CMK (cell line): ENCODE measurements around the gene NTMT2.
"Not testable (repeated sequence)": the region's sequence is repeated elsewhere in the genome, so short reads cannot be mapped to it uniquely, and the experiment has no call there.

Experiments
- DNase-seq: peaks from one replicate; pipeline ENCODE4 v3.0.0-alpha.2; 2010; ENCODE audit warnings: low read depth

Gene NTMT2

GRCh38 chr1:170157820-170158219 lies 12.1 kb downstream of the NTMT2 start:
- DNase-seq: no peak

GRCh38 chr1:170162459-170163246 lies 16.9 kb downstream of the NTMT2 start:
- no peak for DNase-seq

GRCh38 chr1:170164103-170164763 lies 18.5 kb downstream of the NTMT2 start:
- DNase-seq: peak; percentile 14

GRCh38 chr1:170166518-170167180 lies 20.9 kb downstream of the NTMT2 start:
- no peak for DNase-seq

GRCh38 chr1:170168265-170168664 lies 22.5 kb downstream of the NTMT2 start:
- DNase-seq: no peak

GRCh38 chr1:170170513-170170912 lies 24.8 kb downstream of the NTMT2 start:
- not testable (repeated sequence) for DNase-seq

- DNase-seq: no peak
These were observed 28.6 kb downstream of the NTMT2 start for GRCh38 chr1:170174395-170174794.

GRCh38 chr1:170175041-170175440 lies 29.3 kb downstream of the NTMT2 start:
- DNase-seq: no peak

GRCh38 chr1:170175484-170175883 lies 29.7 kb downstream of the NTMT2 start:
- DNase-seq: no peak

- no peak for DNase-seq
These were observed 31.0 kb downstream of the NTMT2 start for GRCh38 chr1:170176772-170177171.

- no peak for DNase-seq
These were observed 36.7 kb downstream of the NTMT2 start for GRCh38 chr1:170182442-170182841.

GRCh38 chr1:170192546-170192945 lies 46.8 kb downstream of the NTMT2 start:
- DNase-seq: no peak

GRCh38 chr1:170194451-170194850 lies 48.7 kb downstream of the NTMT2 start:
- DNase-seq: no peak

- no peak for DNase-seq
These were observed 50.9 kb downstream of the NTMT2 start for GRCh38 chr1:170196490-170197236.

GRCh38 chr1:170198090-170198489 lies 52.3 kb downstream of the NTMT2 start:
- no peak for DNase-seq

- DNase-seq: no peak
These were observed 52.8 kb downstream of the NTMT2 start for GRCh38 chr1:170198584-170198983.

- DNase-seq: no peak
These were observed 54.4 kb downstream of the NTMT2 start for GRCh38 chr1:170200161-170200560.

- no peak for DNase-seq
These were observed 55.0 kb downstream of the NTMT2 start for GRCh38 chr1:170200621-170201397.

- DNase-seq: no peak
These were observed 57.9 kb downstream of the NTMT2 start for GRCh38 chr1:170203693-170204092.

GRCh38 chr1:170204121-170204520 lies 58.4 kb downstream of the NTMT2 start:
- no peak for DNase-seq

GRCh38 chr1:170205301-170205700 lies 59.5 kb downstream of the NTMT2 start:
- DNase-seq: no peak

GRCh38 chr1:170209125-170209524 lies 63.4 kb downstream of the NTMT2 start:
- no peak for DNase-seq
